SK-N-SH treated with all-trans-retinoic acid at 6 μM for 48 hours (cell line): ENCODE data around the gene PBX1.

Source experiments
- ATAC-seq: fragments of 200-7000 bp; cut with Tn5 transposase; 3 replicates; pipeline ENCODE4 v1.9.1; 2020; ENCODE audit warnings: mild to moderate bottlenecking, moderate library complexity
- ARNTL ChIP-seq: fragments of 450-650 bp; formaldehyde crosslinking; IDR thresholded peaks from 2 replicates; pipeline ENCODE4 v1.5.0; 2020; ENCODE audit warnings: low read depth, mild to moderate bottlenecking, moderate library complexity, borderline replicate concordance
- CSDC2 ChIP-seq: fragments of 250-450 bp; sonication (Bioruptor Pico); IDR thresholded peaks from 2 replicates; pipeline ENCODE4 v1.5.0; 2020; ENCODE audit warnings: mild to moderate bottlenecking, moderate library complexity
- CSRNP3 ChIP-seq: fragments of 250-450 bp; sonication (Bioruptor Pico); IDR thresholded peaks from 2 replicates; pipeline ENCODE4 v1.5.1; 2021; ENCODE audit warnings: mild to moderate bottlenecking, moderate library complexity
- ESRRG ChIP-seq: fragments of 250-450 bp; sonication (Bioruptor Pico); IDR thresholded peaks from 2 replicates; pipeline ENCODE4 v1.6.1; 2021; ENCODE audit warnings: mild to moderate bottlenecking
- GLIS3 ChIP-seq: fragments of 250-450 bp; sonication (Bioruptor Pico); IDR thresholded peaks from 2 replicates; pipeline ENCODE4 v1.5.0; 2020; ENCODE audit warnings: mild to moderate bottlenecking, moderate library complexity
- ISL1 ChIP-seq: fragments of 250-450 bp; sonication (Bioruptor Pico); IDR thresholded peaks from 2 replicates; pipeline ENCODE4 v2.1.2; 2022; ENCODE audit warnings: mild to moderate bottlenecking, moderate library complexity
- OSR1 ChIP-seq: fragments of 250-450 bp; sonication (Bioruptor Pico); IDR thresholded peaks from 2 replicates; pipeline ENCODE4 v1.8.0; 2022; ENCODE audit warnings: moderate library complexity, mild to moderate bottlenecking, inconsistent platforms
- RARB ChIP-seq: fragments of 250-450 bp; sonication (Bioruptor Pico); IDR thresholded peaks from 2 replicates; pipeline ENCODE4 v1.8.0; 2021; ENCODE audit warnings: mild to moderate bottlenecking, moderate library complexity
- SNAI2 ChIP-seq: fragments of 250-450 bp; sonication (Bioruptor Pico); IDR thresholded peaks from 2 replicates; pipeline ENCODE4 v1.5.0; 2020; ENCODE audit warnings: mild to moderate bottlenecking, moderate library complexity
- TCF4 ChIP-seq: fragments of 250-450 bp; sonication (Bioruptor Pico); IDR thresholded peaks from 2 replicates; pipeline ENCODE4 v1.8.0; 2021; ENCODE audit warnings: mild to moderate bottlenecking, moderate library complexity, borderline replicate concordance
- ZC3H10 ChIP-seq: fragments of 250-450 bp; sonication (Bioruptor Pico); IDR thresholded peaks from 2 replicates; pipeline ENCODE4 v1.5.1; 2021; ENCODE audit warnings: mild to moderate bottlenecking, moderate library complexity
- ZFP3 ChIP-seq: fragments of 250-450 bp; sonication (Bioruptor Pico); IDR thresholded peaks from 2 replicates; pipeline ENCODE4 v1.5.0; 2020; ENCODE audit warnings: mild to moderate bottlenecking, moderate library complexity
- TF ChIP-seq, protein P1 (sequence below): fragments of 250-450 bp; sonication (Bioruptor Pico); IDR thresholded peaks from 2 replicates; pipeline ENCODE4 v1.8.0; 2020; ENCODE audit warnings: mild to moderate bottlenecking, moderate library complexity, borderline replicate concordance
- TF ChIP-seq, protein P2 (sequence below): fragments of 250-450 bp; sonication (Bioruptor Pico); IDR thresholded peaks from 2 replicates; pipeline ENCODE4 v1.5.0; 2020; ENCODE audit warnings: mild to moderate bottlenecking, moderate library complexity
- TF ChIP-seq, protein P3 (sequence below): fragments of 250-450 bp; sonication (Bioruptor Pico); IDR thresholded peaks from 2 replicates; pipeline ENCODE4 v1.5.1; 2020; ENCODE audit warnings: low read depth, mild to moderate bottlenecking, moderate library complexity
- TF ChIP-seq, protein P4 (sequence below): fragments of 250-450 bp; sonication (Bioruptor Pico); IDR thresholded peaks from 2 replicates; pipeline ENCODE4 v1.8.0; 2021; ENCODE audit warnings: low read depth, mild to moderate bottlenecking, moderate library complexity, borderline replicate concordance

Gene PBX1

DNA sequence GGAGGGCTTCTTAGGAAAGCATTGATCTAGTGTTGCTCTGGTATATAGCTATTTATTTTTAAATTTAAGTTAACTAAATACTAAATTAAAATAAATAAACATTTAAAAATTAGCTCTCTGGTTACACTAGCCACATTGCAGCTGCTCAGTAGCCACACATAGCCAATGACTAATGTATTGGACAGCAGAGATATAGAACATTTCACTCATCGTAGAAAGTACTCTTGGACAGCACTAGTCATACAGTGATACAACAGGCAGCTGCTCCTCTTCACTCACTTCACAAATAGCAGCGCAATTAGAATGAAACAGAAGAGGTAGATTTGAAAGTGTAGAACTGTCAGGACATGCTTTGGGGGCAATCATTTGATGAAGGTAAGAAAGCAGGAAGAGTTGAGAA lies 245.4 kb downstream of the PBX1 start:
- TF ChIP-seq, protein P1, sequence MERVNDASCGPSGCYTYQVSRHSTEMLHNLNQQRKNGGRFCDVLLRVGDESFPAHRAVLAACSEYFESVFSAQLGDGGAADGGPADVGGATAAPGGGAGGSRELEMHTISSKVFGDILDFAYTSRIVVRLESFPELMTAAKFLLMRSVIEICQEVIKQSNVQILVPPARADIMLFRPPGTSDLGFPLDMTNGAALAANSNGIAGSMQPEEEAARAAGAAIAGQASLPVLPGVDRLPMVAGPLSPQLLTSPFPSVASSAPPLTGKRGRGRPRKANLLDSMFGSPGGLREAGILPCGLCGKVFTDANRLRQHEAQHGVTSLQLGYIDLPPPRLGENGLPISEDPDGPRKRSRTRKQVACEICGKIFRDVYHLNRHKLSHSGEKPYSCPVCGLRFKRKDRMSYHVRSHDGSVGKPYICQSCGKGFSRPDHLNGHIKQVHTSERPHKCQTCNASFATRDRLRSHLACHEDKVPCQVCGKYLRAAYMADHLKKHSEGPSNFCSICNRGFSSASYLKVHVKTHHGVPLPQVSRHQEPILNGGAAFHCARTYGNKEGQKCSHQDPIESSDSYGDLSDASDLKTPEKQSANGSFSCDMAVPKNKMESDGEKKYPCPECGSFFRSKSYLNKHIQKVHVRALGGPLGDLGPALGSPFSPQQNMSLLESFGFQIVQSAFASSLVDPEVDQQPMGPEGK, result no peak
- TF ChIP-seq TCF4 (CRISPR knock-in tag) (no peak), RARB (CRISPR knock-in tag) (no peak), ZFP3 (CRISPR knock-in tag) (no peak), CSRNP3 (no peak), CSDC2 (CRISPR knock-in tag) (no peak), ESRRG (CRISPR knock-in tag) (no peak), ZC3H10 (CRISPR knock-in tag) (no peak)
- TF ChIP-seq, protein P2, sequence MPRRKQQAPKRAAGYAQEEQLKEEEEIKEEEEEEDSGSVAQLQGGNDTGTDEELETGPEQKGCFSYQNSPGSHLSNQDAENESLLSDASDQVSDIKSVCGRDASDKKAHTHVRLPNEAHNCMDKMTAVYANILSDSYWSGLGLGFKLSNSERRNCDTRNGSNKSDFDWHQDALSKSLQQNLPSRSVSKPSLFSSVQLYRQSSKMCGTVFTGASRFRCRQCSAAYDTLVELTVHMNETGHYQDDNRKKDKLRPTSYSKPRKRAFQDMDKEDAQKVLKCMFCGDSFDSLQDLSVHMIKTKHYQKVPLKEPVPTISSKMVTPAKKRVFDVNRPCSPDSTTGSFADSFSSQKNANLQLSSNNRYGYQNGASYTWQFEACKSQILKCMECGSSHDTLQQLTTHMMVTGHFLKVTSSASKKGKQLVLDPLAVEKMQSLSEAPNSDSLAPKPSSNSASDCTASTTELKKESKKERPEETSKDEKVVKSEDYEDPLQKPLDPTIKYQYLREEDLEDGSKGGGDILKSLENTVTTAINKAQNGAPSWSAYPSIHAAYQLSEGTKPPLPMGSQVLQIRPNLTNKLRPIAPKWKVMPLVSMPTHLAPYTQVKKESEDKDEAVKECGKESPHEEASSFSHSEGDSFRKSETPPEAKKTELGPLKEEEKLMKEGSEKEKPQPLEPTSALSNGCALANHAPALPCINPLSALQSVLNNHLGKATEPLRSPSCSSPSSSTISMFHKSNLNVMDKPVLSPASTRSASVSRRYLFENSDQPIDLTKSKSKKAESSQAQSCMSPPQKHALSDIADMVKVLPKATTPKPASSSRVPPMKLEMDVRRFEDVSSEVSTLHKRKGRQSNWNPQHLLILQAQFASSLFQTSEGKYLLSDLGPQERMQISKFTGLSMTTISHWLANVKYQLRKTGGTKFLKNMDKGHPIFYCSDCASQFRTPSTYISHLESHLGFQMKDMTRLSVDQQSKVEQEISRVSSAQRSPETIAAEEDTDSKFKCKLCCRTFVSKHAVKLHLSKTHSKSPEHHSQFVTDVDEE (CRISPR knock-in tag), result no peak
- TF ChIP-seq, protein P3, sequence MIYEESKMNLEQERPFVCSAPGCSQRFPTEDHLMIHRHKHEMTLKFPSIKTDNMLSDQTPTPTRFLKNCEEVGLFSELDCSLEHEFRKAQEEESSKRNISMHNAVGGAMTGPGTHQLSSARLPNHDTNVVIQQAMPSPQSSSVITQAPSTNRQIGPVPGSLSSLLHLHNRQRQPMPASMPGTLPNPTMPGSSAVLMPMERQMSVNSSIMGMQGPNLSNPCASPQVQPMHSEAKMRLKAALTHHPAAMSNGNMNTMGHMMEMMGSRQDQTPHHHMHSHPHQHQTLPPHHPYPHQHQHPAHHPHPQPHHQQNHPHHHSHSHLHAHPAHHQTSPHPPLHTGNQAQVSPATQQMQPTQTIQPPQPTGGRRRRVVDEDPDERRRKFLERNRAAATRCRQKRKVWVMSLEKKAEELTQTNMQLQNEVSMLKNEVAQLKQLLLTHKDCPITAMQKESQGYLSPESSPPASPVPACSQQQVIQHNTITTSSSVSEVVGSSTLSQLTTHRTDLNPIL (CRISPR knock-in tag), result no peak
- TF ChIP-seq, all 23 proteins: peak for 0
- no peak for ATAC-seq

- TF ChIP-seq ISL1 (no peak), ZC3H10 (CRISPR knock-in tag) (no peak), GLIS3 (CRISPR knock-in tag) (no peak), ARNTL (no peak), TCF4 (CRISPR knock-in tag) (no peak), CSRNP3 (no peak), OSR1 (CRISPR knock-in tag) (no peak), RARB (CRISPR knock-in tag) (no peak), CSDC2 (CRISPR knock-in tag) (no peak), SNAI2 (no peak)
- TF ChIP-seq, protein P2 (CRISPR knock-in tag), result no peak
- TF ChIP-seq, protein P1, result no peak
- TF ChIP-seq, protein P4, sequence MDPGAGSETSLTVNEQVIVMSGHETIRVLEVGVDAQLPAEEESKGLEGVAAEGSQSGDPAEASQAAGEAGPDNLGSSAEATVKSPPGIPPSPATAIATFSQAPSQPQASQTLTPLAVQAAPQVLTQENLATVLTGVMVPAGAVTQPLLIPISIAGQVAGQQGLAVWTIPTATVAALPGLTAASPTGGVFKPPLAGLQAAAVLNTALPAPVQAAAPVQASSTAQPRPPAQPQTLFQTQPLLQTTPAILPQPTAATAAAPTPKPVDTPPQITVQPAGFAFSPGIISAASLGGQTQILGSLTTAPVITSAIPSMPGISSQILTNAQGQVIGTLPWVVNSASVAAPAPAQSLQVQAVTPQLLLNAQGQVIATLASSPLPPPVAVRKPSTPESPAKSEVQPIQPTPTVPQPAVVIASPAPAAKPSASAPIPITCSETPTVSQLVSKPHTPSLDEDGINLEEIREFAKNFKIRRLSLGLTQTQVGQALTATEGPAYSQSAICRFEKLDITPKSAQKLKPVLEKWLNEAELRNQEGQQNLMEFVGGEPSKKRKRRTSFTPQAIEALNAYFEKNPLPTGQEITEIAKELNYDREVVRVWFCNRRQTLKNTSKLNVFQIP (CRISPR knock-in tag), result no peak
- TF ChIP-seq, all 23 proteins: peak for 0
- no peak for ATAC-seq
Observed at GRCh38 chr1:164805399-164805798, 246.4 kb downstream of the PBX1 start.
